KOPT-K1 (cell line): Measurements from ENCODE around the gene CHST6.

Source experiments
- H3K27ac ChIP-seq: fragments of 200-600 bp; sonication (generic); 2 replicates; pipeline ENCODE4 v1.5.1; 2016; ENCODE audit warnings: antibody characterized with exemption, mild to moderate bottlenecking, low read depth, low read length; ENCODE audit not compliant: poor library complexity, severe bottlenecking
- H3K36me3 ChIP-seq: fragments of 200-600 bp; sonication (generic); 2 replicates; pipeline ENCODE4 v1.5.1; 2017; ENCODE audit warnings: antibody characterized with exemption, mild to moderate bottlenecking, low read length, moderate library complexity; ENCODE audit not compliant: insufficient read depth
- H3K9me3 ChIP-seq: fragments of 200-600 bp; sonication (generic); 2 replicates; pipeline ENCODE4 v1.5.1; 2017; ENCODE audit warnings: antibody characterized with exemption, low read length, mild to moderate bottlenecking; ENCODE audit not compliant: insufficient read depth, poor library complexity, severe bottlenecking

CHST6 gene

GRCh38 chr16:75488322-75488721 is 6.9 kb downstream of the CHST6 start:
- Histone ChIP-seq H3K36me3 (no peaks in the 10 kb centered on the region), H3K27ac (no peak overlapping the region), H3K9me3 (no peaks in the 10 kb centered on the region)

GRCh38 chr16:75486676-75487313 is 8.4 kb downstream of the CHST6 start:
- H3K9me3 ChIP-seq: no peaks in the 10 kb centered on the region
- no peaks in the 10 kb centered on the region for H3K36me3 ChIP-seq
- no peak overlapping the region for H3K27ac ChIP-seq

- H3K9me3 ChIP-seq: no peaks in the 10 kb centered on the region
- H3K36me3 ChIP-seq: no peaks in the 10 kb centered on the region
- H3K27ac ChIP-seq: no peak overlapping the region
Measured at GRCh38 chr16:75486014-75486675, 9.1 kb downstream of the CHST6 start.

DNA sequence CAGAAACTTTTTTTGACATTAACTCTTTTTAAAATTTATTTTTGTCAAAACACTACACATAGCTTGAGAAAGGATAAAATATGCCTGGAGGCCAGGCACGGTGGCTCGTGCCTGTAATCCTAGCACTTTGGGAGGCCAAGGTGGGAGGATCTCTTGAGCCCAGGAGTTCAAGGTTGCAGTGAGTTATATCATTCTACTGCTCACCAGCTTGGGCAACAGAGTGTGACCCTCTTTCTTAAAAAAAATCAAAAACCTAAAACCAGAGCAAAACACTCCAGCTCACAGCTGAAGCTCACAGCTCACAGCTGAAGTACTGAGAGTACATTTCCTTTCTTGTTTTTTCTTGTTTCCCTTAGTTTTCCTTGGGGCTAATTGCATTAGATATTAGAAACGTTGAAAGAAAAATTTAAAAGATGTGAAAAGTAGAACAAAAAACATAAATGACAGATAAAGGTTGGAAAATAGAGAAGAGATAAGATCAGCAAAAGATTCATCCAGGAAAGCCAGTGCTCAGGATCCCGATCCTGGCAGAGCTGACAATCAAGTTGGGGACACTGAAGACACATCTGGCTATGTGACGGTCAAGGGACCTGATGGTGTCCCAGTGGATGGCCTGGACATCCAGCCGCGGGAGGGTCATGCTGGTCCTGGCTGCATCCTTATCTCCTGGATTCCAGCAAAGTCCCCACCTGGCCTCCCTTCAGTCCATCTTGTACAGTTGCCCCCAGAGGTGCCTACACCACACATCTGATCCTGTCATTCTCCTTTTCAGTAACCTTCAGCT is 9.8 kb downstream of the CHST6 start:
- H3K9me3 ChIP-seq: no peaks in the 10 kb centered on the region
- no peaks in the 10 kb centered on the region for H3K36me3 ChIP-seq
- H3K27ac ChIP-seq: no peak overlapping the region

DNA sequence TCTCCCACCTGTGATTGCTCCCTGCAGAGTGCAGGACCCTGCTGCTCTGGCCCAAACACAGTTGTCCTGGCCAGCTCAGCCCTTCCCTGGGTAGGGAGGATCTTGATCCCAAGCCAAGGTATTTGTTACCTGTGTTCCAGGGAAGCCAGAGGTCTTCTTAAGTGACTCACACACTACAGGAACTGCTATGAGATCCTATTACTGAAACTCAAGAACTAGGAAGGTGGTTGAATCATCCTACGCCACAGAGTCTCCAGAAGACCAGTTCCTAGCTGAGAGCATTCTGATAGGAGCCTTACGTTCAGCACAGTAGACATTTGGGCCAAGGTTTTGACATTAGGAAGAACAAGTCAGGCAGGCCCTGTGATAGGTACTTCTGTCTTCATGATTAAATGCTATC is 12.0 kb downstream of the CHST6 start:
- no peak overlapping the region for H3K27ac ChIP-seq
- no peaks in the 10 kb centered on the region for H3K36me3 ChIP-seq
- H3K9me3 ChIP-seq: no peaks in the 10 kb centered on the region

DNA sequence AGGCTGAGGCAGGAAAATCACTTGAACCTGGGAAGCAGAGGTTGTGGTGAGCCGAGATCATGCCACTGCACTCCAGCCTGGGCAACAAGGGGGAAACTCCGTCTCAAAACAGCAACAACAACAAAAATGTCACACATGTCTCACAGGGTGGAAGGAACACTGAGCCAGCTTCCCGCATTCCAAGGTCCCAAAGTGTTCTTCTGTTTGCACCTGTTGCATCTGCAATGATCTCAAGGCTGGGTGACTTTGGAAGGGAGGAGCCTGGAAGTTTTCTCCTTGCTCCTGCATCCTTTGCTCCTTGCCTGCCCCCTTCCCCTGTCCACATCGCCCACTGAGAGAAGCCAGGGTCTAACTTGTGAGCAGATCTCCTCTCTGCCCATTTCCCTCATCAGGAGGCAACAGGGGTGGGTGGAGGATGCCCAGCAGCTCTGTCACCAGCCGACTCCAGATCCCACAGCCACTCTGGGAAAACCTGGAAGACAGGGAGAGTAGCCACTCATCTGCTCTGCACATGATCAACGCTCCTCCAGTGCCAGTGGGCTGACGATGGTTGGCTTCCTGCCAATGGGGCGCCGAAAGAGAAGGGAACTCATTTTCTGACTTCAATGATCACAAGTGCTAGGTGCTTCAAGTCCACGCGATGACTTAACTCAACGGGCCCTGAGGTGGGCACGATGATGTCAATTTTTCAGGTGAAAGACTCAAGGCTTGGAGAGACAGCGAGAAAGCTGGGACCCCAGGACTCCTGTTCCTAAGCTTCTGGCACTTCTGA is 12.6 kb downstream of the CHST6 start:
- H3K36me3 ChIP-seq: no peaks in the 10 kb centered on the region
- H3K9me3 ChIP-seq: no peaks in the 10 kb centered on the region
- H3K27ac ChIP-seq: no peak overlapping the region

- no peaks in the 10 kb centered on the region for H3K9me3 ChIP-seq
- H3K27ac ChIP-seq: no peak overlapping the region
- no peaks in the 10 kb centered on the region for H3K36me3 ChIP-seq
Measured at GRCh38 chr16:75481475-75481874, 13.8 kb downstream of the CHST6 start.

- Histone ChIP-seq H3K36me3 (no peaks in the 10 kb centered on the region), H3K27ac (no peak overlapping the region), H3K9me3 (no peaks in the 10 kb centered on the region)
Measured at GRCh38 chr16:75479421-75479990, 15.7 kb downstream of the CHST6 start.

GRCh38 chr16:75478480-75479345 is 16.5 kb downstream of the CHST6 start:
- H3K9me3 ChIP-seq: no peaks in the 10 kb centered on the region
- no peak overlapping the region for H3K27ac ChIP-seq
- no peaks in the 10 kb centered on the region for H3K36me3 ChIP-seq

GRCh38 chr16:75477680-75478473 is 17.4 kb downstream of the CHST6 start:
- Histone ChIP-seq H3K27ac (no peak overlapping the region), H3K9me3 (no peaks in the 10 kb centered on the region), H3K36me3 (no peaks in the 10 kb centered on the region)

DNA sequence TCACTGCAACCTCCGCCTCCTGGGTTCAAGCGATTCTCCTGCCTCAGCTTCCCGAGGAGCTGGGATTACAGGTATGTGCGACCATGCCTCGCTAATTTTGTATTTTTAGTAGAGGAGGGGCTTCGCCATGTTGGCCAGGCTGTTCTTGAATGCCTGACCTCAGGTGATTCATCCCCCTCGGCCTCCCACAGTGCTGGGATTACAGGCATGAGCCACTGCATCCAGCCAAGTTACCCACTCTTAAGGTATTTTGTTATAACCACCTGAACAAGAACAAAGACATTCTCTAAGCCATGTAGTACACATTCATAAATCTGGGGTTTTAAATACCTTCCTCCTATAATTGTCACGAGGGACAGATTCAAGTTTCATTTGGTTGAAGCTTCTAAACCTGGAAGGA is 18.4 kb downstream of the CHST6 start:
- H3K36me3 ChIP-seq: no peaks in the 10 kb centered on the region
- H3K9me3 ChIP-seq: no peaks in the 10 kb centered on the region
- no peak overlapping the region for H3K27ac ChIP-seq

DNA sequence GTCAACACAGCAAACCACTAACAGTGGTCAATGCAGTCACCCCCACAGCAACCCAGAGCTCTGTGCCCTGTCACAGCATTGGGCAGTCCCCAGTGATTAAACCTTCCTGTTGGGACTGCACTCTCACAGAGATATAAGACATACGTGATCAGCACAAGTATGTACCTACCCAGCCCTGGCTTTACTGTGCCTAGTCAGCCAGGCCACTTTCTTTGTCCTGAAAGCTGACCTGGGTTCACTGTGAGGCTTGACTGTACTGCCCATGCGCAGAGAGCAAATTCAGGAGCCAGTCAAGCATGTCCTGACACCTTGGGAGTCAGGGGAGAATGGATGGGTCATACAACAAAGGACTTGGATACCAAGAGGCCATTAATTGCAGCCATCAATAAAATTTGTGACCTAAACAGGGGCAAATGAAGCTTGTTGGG is 19.8 kb downstream of the CHST6 start:
- no peaks in the 10 kb centered on the region for H3K9me3 ChIP-seq
- no peak overlapping the region for H3K27ac ChIP-seq
- H3K36me3 ChIP-seq: no peaks in the 10 kb centered on the region
